Stimulated activated CD4-positive, alpha-beta T cell treated with anti-CD3 and anti-CD28 coated beads, TNF-alpha, amount 100 ng/mL, for 1 hour (primary cell): ENCODE data around the gene FLT3LG.

Experiments
- DNase-seq, 3 donors: peaks; one replicate each; pipeline ENCODE4 v3.0.0-alpha.2; 2020; ENCODE audit warnings: low read depth in 3 of 3, low spot score in 1 of 3

Gene FLT3LG

GRCh38 chr19:49487277-49488045 lies 13.4 kb downstream of the FLT3LG start, which contains the start of gene RPL13A:
Gene RPL13A (plus strand): TSS chr19:49487608. CDS start chr19:49487630, 22 bp downstream.
- DNase-seq = peak; percentile 99 to 100 (median 99)

DNA sequence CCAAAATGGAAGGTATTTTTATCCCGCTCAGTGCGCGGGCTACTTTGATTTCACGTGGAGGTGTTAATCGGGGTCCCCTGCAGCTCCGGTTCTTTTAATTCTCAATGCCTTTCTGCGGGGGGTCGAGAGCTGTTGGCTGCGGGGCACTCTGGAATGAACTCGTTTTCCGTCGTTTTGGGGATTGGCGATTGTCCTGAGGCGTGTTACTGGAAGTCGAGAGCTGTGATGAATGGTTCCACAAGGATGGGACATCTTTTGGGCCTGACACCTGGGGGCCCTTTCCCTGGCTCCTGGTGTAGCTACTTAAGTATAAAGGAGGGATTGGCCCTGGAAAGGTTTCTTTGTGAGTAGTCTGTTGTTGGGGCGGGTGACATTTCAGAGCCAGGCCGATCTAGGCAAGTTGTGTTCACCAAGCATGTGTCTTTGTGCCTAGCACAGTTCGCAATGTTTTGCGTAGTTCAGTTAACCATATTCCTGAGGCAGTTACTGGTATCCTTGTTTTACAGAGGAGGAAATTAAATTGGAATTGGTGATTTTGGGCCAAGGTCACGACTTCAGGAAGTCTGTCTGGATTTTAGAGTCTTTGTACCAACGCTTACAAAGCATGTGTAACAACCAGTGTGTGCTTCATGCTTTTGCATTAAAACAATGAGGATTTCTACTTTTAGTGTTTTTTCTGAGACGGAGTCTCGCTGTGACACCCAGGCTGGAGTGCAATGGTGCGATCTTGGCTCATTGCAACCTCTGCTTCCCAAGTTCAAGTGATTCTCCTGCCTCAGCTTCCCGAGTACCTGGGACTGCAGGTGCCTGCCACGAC lies 14.2 kb downstream of the FLT3LG start:
- no peak for DNase-seq

- DNase-seq = no peak
Measured at GRCh38 chr19:49488863-49489537, 15.0 kb downstream of the FLT3LG start.

- DNase-seq = no peak
Measured at GRCh38 chr19:49489601-49490167, 15.7 kb downstream of the FLT3LG start.

- no peak for DNase-seq
Measured at GRCh38 chr19:49490287-49491029, 16.4 kb downstream of the FLT3LG start.

GRCh38 chr19:49491030-49491803 lies 17.2 kb downstream of the FLT3LG start:
- no peak for DNase-seq

- DNase-seq = no peak
Measured at GRCh38 chr19:49491804-49492572, 18.0 kb downstream of the FLT3LG start.

- no peak for DNase-seq
Measured at GRCh38 chr19:49492573-49493405, 18.8 kb downstream of the FLT3LG start.

GRCh38 chr19:49496574-49497008 lies 22.6 kb downstream of the FLT3LG start:
- no peak for DNase-seq

DNA sequence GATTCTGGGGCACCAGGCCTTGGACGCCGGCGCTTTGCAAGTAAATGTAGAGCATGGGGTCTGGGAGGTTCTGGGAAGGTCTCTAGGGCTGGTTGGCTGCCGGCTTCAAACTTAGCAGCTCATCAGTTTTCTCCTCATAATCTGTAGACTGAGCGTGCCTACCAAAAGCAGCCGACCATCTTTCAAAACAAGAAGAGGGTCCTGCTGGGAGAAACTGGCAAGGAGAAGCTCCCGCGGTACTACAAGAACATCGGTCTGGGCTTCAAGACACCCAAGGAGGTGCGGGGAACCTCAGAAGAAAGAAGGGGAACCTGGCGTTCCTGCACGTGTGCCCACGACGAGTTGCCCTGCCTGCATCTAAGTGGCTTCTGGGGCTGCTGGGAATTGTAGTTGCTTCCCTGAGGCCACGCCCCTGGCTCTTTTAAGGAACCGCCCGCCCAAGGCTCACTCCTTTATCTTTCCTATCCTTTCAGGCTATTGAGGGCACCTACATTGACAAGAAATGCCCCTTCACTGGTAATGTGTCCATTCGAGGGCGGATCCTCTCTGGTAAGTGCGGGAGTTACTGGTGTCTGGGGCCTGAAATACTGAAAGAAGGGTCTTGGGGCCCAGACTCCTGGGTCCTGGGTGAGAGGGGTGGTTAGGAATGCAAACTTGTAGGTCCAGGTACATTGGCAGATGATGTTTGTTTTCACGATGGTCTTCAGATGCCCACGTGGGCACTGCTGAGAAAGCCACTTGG lies 23.2 kb downstream of the FLT3LG start:
- peak in 2 of 3 donors; percentile 41 to 59 for DNase-seq

DNA sequence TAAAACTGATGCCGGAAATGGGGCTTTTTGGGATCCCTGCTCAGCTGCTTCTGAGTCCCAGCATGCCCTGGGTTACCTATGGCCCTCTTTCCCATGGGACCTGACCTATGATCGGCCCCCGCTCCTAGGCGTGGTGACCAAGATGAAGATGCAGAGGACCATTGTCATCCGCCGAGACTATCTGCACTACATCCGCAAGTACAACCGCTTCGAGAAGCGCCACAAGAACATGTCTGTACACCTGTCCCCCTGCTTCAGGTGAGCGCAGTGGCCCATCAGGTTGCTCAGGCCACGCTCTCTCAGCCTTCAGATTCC lies 23.7 kb downstream of the FLT3LG start:
- DNase-seq = no peak

- no peak for DNase-seq
Measured at GRCh38 chr19:49498475-49498874, 24.5 kb downstream of the FLT3LG start.

- DNase-seq = no peak
Measured at GRCh38 chr19:49499030-49499670, 25.1 kb downstream of the FLT3LG start.

DNA sequence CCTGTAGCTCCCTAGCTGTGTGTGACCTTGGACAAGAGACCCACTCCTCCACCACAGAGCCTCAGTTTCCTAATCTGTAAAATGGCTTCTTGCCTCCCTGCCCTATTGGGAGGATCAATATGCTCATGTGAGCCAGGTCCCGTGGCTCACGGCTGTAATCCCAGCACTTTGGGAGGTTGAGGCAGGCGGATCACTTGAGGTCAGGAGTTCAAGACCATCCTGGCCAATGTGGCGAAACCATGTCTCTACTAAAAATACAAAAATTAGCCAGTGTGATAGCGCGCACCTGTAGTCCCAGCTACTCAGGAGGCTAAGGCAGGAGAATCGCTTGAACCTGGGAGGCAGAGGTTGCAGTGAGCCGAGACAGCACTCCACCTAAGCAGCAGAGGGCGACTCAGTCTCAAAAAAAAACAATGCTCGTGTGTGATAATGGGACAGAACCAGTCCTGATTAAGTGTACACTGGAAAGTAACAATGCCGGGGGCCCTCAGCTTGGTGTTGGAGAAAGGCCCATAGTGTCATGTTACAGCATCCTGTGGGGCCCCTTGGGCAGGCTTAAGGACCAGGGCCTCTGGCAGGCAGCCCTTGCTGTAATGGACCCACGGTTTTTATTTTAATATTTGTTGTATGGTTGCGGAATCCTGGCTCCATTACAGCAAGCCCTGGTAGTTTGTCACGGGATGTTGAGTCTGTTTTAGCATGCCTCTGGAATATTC lies 29.0 kb downstream of the FLT3LG start:
- DNase-seq = no peak

DNA sequence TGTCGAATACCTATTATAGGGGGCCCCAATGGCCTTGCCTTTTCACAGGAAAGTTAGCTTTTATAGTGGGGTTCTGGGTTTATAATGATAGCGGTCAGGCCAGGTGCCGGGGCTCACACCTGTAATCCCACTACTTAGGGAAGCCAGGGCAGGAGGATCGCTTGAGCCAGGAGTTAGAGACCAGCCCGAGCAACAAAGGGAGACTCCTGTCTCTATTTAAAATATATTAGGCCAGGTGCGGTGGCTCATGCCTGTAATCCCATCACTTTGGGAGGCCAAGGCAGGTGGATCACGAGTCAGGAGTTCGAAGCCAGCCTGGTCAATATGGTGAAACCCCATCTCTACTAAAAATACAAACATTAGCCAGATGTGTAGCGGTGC lies 29.6 kb downstream of the FLT3LG start:
- no peak for DNase-seq

DNA sequence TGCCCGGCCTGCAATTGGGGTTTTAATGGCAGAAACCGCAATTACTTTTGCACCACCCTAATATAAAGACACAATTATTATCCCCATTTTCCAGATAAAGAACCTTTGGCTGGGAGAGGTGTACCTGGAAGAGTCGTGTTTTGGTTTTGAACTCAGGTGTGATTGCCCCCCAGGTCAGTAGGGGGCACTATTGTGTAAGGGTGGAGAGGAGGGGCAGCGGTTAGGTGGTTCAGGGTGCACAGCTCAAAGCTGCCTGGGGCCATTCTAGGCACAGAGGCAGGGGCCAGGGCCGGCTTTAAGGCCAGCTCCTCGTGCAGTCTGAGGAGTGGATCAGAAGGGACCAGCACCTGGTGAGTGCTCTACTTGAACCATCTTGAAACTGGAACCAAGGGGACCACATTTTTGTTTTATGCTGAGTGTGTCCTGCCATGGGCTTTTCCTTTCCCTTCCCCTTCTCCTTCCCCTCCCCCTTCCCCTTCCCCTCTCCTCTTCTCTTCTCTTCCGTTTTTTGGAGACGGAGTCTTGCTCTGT lies 32.6 kb downstream of the FLT3LG start:
- DNase-seq = peak; percentile 52 to 70 (median 67)
